Keratinocyte (primary cell): ENCODE measurements around the gene AP4M1. TPM values are rescaled to one million over a fixed set of nuclear protein-coding genes. Genes with fewer than 3 reads are reported as not detected.

ENCODE experiments used
- DNase-seq: peaks from one replicate; pipeline ENCODE4 v3.0.0-alpha.2; 2011; ENCODE audit warnings: low read depth, missing footprints, low spot score
- FAIRE-seq: peaks from 2 replicates; lab custom pipeline; 2011; peaks lifted over from hg19 to GRCh38; lab: Jason Lieb, UNC
- H2AFZ ChIP-seq: 2 replicates; pipeline ENCODE4 v1.6.0; 2012; ENCODE audit warnings: low read length, control low read depth, inconsistent platforms; ENCODE audit not compliant: control insufficient read depth
- H3K27ac ChIP-seq: 2 replicates; pipeline ENCODE4 v1.5.1; 2011; ENCODE audit warnings: low read length; ENCODE audit not compliant: control insufficient read depth, insufficient read depth
- H3K27me3 ChIP-seq: 3 replicates; pipeline ENCODE4 v1.6.0; 2011; ENCODE audit warnings: low read length; ENCODE audit not compliant: control insufficient read depth, insufficient read depth; ENCODE audit errors: extremely low read depth
- H3K36me3 ChIP-seq, 2 experiments: 2 replicates in 1 of 2; 3 replicates in 1 of 2; pipeline ENCODE4 v1.5.1; 2011; ENCODE audit warnings: low read length in 2 of 2, mild to moderate bottlenecking in 1 of 2; ENCODE audit not compliant: control insufficient read depth in 2 of 2, insufficient read depth in 2 of 2; ENCODE audit errors: extremely low read depth in 1 of 2
- H3K4me1 ChIP-seq: 3 replicates; pipeline ENCODE4 v1.5.1; 2011; ENCODE audit warnings: low read length; ENCODE audit not compliant: control insufficient read depth, insufficient read depth; ENCODE audit errors: extremely low read depth
- H3K4me2 ChIP-seq: 3 replicates; pipeline ENCODE4 v1.6.0; 2011; ENCODE audit warnings: low read depth, low read length; ENCODE audit not compliant: control insufficient read depth, insufficient read depth; ENCODE audit errors: extremely low read depth
- H3K4me3 ChIP-seq, 3 experiments: fragments of 200-600 bp in 1 of 3; sonication (generic) in 1 of 3; 2 replicates in 2 of 3; 3 replicates in 1 of 3; pipeline ENCODE4 v1.5.1; 2011 to 2016; ENCODE audit warnings: low read length in 3 of 3, mild to moderate bottlenecking in 3 of 3, control low read depth in 2 of 3, inconsistent platforms in 1 of 3, low read depth in 1 of 3, mixed read lengths in 1 of 3, mixed run types in 1 of 3, moderate library complexity in 1 of 3; ENCODE audit not compliant: control insufficient read depth in 2 of 3, insufficient read depth in 2 of 3; ENCODE audit errors: extremely low read depth in 1 of 3
- H3K79me2 ChIP-seq: 2 replicates; pipeline ENCODE4 v1.6.0; 2012; ENCODE audit warnings: low read length; ENCODE audit not compliant: control insufficient read depth, insufficient read depth
- H3K9ac ChIP-seq: 3 replicates; pipeline ENCODE4 v1.6.0; 2011; ENCODE audit warnings: low read length; ENCODE audit not compliant: control insufficient read depth, insufficient read depth; ENCODE audit errors: extremely low read depth
- H3K9me1 ChIP-seq: 3 replicates; pipeline ENCODE4 v1.6.0; 2011; ENCODE audit warnings: low read length; ENCODE audit not compliant: control insufficient read depth, insufficient read depth; ENCODE audit errors: extremely low read depth
- H3K9me3 ChIP-seq: 2 replicates; pipeline ENCODE4 v1.5.1; 2012; ENCODE audit warnings: low read depth, low read length; ENCODE audit not compliant: control insufficient read depth
- H4K20me1 ChIP-seq: 3 replicates; pipeline ENCODE4 v1.6.0; 2011; ENCODE audit warnings: low read length; ENCODE audit not compliant: control insufficient read depth, insufficient read depth; ENCODE audit errors: extremely low read depth
- CTCF ChIP-seq, 3 experiments: IDR thresholded peaks in 1 of 3; conservative IDR thresholded peaks in 1 of 3; optimal IDR thresholded peaks in 1 of 3; 2 replicates in 2 of 3; 3 replicates in 1 of 3; pipeline versions ENCODE3 to v1.5.1; 2011; ENCODE audit warnings: low read length in 3 of 3, mild to moderate bottlenecking in 3 of 3, moderate library complexity in 2 of 3, control low read depth in 1 of 3, inconsistent platforms in 1 of 3; ENCODE audit not compliant: insufficient read depth in 2 of 3; ENCODE audit errors: extremely low read depth in 1 of 3
- EZH2 ChIP-seq: IDR thresholded peaks from one replicate; pipeline ENCODE4 v1.6.1; 2012; ENCODE audit warnings: inconsistent platforms, mild to moderate bottlenecking, low read length, moderate library complexity
- dilution Hi-C: fragments of 300-500 bp; cut with MboI; formaldehyde crosslinking; loops from one replicate; pipeline ENCODE4 v1.7.0; 2020; ENCODE audit warnings: low sequenced_read_pairs; ENCODE audit not compliant: extremely low pct_ligation_motif_present
- polyA plus RNA-seq, 5 experiments: library from polyadenylated mRNA; depleted of rRNA in 3 of 5; stranded (reverse) in 3 of 5; stranded (forward) in 1 of 5; unstranded in 1 of 5; fragments of >200 nt; gene quantifications; 1 replicate in 1 of 5; 2 replicates in 3 of 5; 3 replicates in 1 of 5; pipeline versions ENCODE4 v1.2.1 to v1.2.3, GENCODE V29; 2011 to 2012; ENCODE audit warnings: missing spikeins in 2 of 5, low read depth in 1 of 5, low replicate concordance in 1 of 5

The AP4M1 gene
- polyA plus RNA-seq, 1 donor (not counting 4 experiments of a cell fraction or from before 2014, with no cell fraction given) = 14.2 TPM

- Histone ChIP-seq H4K20me1 (peaks cover 6% of the 10 kb centered on the region), H3K9ac (no peak overlapping the region), H2AFZ (no peak overlapping the region), H3K4me1 (peaks cover 10% of the 10 kb centered on the region), H3K27me3 (no peaks in the 10 kb centered on the region), H3K4me2 (no peak overlapping the region), H3K9me3 (no peaks in the 10 kb centered on the region), H3K4me3 (no peak overlapping the region), H3K36me3 (peaks cover 41 to 45% of the 10 kb centered on the region in 2 experiments), H3K9me1 (no peaks in the 10 kb centered on the region), H3K27ac (no peak overlapping the region), H3K79me2 (peaks cover 37% of the 10 kb centered on the region)
- dilution Hi-C loops = no loop called here
- FAIRE-seq (no peak), DNase-seq (no peak)
- TF ChIP-seq EZH2 = no peak
- no peak for TF ChIP-seq CTCF (optimal IDR thresholded peaks at IDR 0.05 in 1 of 3, IDR thresholded peaks at IDR 0.05 in 1 of 3, conservative IDR thresholded peaks at IDR 0.05 in 1 of 3; ENCODE audit: extremely low read depth in 1 of 3, insufficient read depth in 2 of 3, low read length in 3 of 3)
Observed at GRCh38 chr7:100098913-100099312, 2.5 kb upstream of the AP4M1 start.

- FAIRE-seq (no peak), DNase-seq (no peak)
- TF ChIP-seq EZH2 (no peak), CTCF (optimal IDR thresholded peaks at IDR 0.05 in 1 of 3, IDR thresholded peaks at IDR 0.05 in 1 of 3, conservative IDR thresholded peaks at IDR 0.05 in 1 of 3; ENCODE audit: extremely low read depth in 1 of 3, insufficient read depth in 2 of 3, low read length in 3 of 3) (no peak)
- Histone ChIP-seq H3K9me1 (no peaks in the 10 kb centered on the region), H3K36me3 (peaks cover 40 to 43% of the 10 kb centered on the region in 2 experiments), H3K4me1 (peaks cover 10% of the 10 kb centered on the region), H4K20me1 (peaks cover 6% of the 10 kb centered on the region), H3K4me2 (peak overlapping the region; percentile 74), H3K4me3 (peak overlapping the region in 2 of 3 experiments; percentile 70 to 78), H2AFZ (no peak overlapping the region), H3K79me2 (peaks cover 36% of the 10 kb centered on the region), H3K27me3 (no peaks in the 10 kb centered on the region), H3K9me3 (no peaks in the 10 kb centered on the region), H3K9ac (peak overlapping the region; percentile 90), H3K27ac (peak overlapping the region; percentile 87)
- dilution Hi-C loops = no loop called here
Observed at GRCh38 chr7:100099452-100099851, 2.0 kb upstream of the AP4M1 start.
